OCI-LY7 (cell line): ENCODE measurements around the gene DNAJC5G.

Experiments
- EZH2phosphoT487 ChIP-seq: fragments of 200-600 bp; sonication (generic); IDR thresholded peaks from 2 replicates; pipeline ENCODE4 v1.6.1; 2018; ENCODE audit warnings: low read depth, borderline replicate concordance, mild to moderate bottlenecking, mixed run types, antibody characterized with exemption, low read length, moderate library complexity, mixed read lengths
- TF ChIP-seq, protein P1 (sequence below): fragments of 200-600 bp; sonication (generic); conservative IDR thresholded peaks from 2 replicates; pipeline ENCODE4 v1.5.1; 2014; ENCODE audit warnings: mild to moderate bottlenecking, antibody characterized with exemption, low read length, moderate library complexity, mixed read lengths

DNA sequence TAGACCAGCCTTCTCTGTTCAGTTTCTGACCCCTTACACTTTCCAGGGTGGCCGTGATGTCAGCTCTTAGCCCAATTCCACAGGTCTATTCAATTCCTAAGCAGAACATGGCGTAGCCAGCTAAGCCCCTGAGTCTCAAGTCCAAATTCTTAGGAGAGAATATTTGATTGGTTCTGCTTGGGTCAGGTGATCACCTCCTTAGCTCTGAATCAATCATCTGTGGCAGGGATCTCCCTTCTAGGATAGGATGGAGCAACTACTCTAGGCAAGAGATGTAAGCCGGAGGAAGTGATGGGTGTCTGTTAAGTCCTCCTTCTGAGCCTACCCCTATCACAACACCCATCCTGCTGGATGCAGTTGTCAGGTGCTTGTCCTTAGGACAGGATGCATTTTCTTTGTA is 22.0 kb downstream of the DNAJC5G start:
- TF ChIP-seq, protein P1, sequence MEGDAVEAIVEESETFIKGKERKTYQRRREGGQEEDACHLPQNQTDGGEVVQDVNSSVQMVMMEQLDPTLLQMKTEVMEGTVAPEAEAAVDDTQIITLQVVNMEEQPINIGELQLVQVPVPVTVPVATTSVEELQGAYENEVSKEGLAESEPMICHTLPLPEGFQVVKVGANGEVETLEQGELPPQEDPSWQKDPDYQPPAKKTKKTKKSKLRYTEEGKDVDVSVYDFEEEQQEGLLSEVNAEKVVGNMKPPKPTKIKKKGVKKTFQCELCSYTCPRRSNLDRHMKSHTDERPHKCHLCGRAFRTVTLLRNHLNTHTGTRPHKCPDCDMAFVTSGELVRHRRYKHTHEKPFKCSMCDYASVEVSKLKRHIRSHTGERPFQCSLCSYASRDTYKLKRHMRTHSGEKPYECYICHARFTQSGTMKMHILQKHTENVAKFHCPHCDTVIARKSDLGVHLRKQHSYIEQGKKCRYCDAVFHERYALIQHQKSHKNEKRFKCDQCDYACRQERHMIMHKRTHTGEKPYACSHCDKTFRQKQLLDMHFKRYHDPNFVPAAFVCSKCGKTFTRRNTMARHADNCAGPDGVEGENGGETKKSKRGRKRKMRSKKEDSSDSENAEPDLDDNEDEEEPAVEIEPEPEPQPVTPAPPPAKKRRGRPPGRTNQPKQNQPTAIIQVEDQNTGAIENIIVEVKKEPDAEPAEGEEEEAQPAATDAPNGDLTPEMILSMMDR = no peak
- no peak for TF ChIP-seq EZH2phosphoT487
